H1 (cell line): ENCODE data around the gene ACSL3. TPM values are rescaled to one million over a fixed set of nuclear protein-coding genes. Genes with fewer than 3 reads are reported as not detected.

ENCODE experiments used
- ATF3 ChIP-seq: IDR thresholded peaks from 2 replicates; pipeline ENCODE4 v1.6.1; 2011; ENCODE audit warnings: low read depth, mild to moderate bottlenecking, low read length; ENCODE audit not compliant: insufficient read depth
- BRCA1 ChIP-seq: IDR thresholded peaks from 2 replicates; pipeline ENCODE4 v1.6.1; 2012; ENCODE audit warnings: low read depth, low read length, improper control_type of control experiment
- CBX5 ChIP-seq: fragments of 300-800, 300-1000 bp; sonication (generic); IDR thresholded peaks from 2 replicates; pipeline ENCODE4 v1.7.1; 2016; ENCODE audit warnings: antibody characterized with exemption, low read length, low read depth
- EP300 ChIP-seq, 2 experiments: IDR thresholded peaks; 1 replicate in 1 of 2; 2 replicates in 1 of 2; pipeline ENCODE4 v1.6.1; 2011 to 2012; ENCODE audit warnings: low read depth in 2 of 2, low read length in 2 of 2, mild to moderate bottlenecking in 2 of 2, borderline replicate concordance in 1 of 2, inconsistent platforms in 1 of 2, moderate library complexity in 1 of 2
- HDAC2 ChIP-seq, 2 experiments: fragments of 300-600 bp in 1 of 2; sonication (generic) in 1 of 2; IDR thresholded peaks; 2 replicates each; pipeline ENCODE4 v1.6.1; 2011 to 2012; ENCODE audit warnings: low read depth in 2 of 2, low read length in 2 of 2, mild to moderate bottlenecking in 2 of 2, moderate library complexity in 2 of 2, borderline replicate concordance in 1 of 2, inconsistent platforms in 1 of 2
- HDAC6 ChIP-seq: IDR thresholded peaks from one replicate; pipeline ENCODE4 v1.7.1; 2012; ENCODE audit warnings: low read depth, mild to moderate bottlenecking, inconsistent platforms, low read length, moderate library complexity
- JUN ChIP-seq: IDR thresholded peaks from 2 replicates; pipeline ENCODE4 v1.6.1; 2011; ENCODE audit warnings: low read depth, mild to moderate bottlenecking, improper control_type of control experiment, low read length
- KDM4A ChIP-seq: IDR thresholded peaks from one replicate; pipeline ENCODE4 v1.7.1; 2012; ENCODE audit warnings: low read depth, mild to moderate bottlenecking, moderate library complexity, low read length, inconsistent platforms; ENCODE audit not compliant: severe bottlenecking
- PHF8 ChIP-seq: fragments of 200-600 bp; sonication (generic); conservative IDR thresholded peaks from 2 replicates; pipeline ENCODE4 v1.7.1; 2012; ENCODE audit warnings: low read depth, mild to moderate bottlenecking, inconsistent platforms, low read length, moderate library complexity
- SIN3A ChIP-seq, 2 experiments: IDR thresholded peaks in 1 of 2; conservative IDR thresholded peaks in 1 of 2; 2 replicates each; pipeline ENCODE4 v1.6.1; 2011 to 2012; ENCODE audit warnings: low read length in 2 of 2, improper control_type of control experiment in 1 of 2, low read depth in 1 of 2, mild to moderate bottlenecking in 1 of 2
- TAF7 ChIP-seq: optimal IDR thresholded peaks from 2 replicates; pipeline ENCODE3; 2011; ENCODE audit warnings: low read depth, mild to moderate bottlenecking, inconsistent platforms, low read length, moderate library complexity, borderline replicate concordance
- TEAD4 ChIP-seq: IDR thresholded peaks from 2 replicates; pipeline ENCODE4 v1.6.1; 2012; ENCODE audit warnings: low read depth, low read length, inconsistent platforms, mixed read lengths
- polyA plus RNA-seq, 7 experiments: library from polyadenylated mRNA; depleted of rRNA in 3 of 7; stranded (reverse) in 5 of 7; unstranded in 2 of 7; fragments of >200 nt in 5 of 7; fragments of 200-250 nt in 2 of 7; gene quantifications; 1 replicate in 5 of 7; 2 replicates in 1 of 7; 4 replicates in 1 of 7; pipeline versions ENCODE4 v1.2.1 to v1.2.3, GENCODE V29; 2011 to 2013; ENCODE audit warnings: missing spikeins in 2 of 7, mixed read lengths in 2 of 7
- total RNA-seq: library from RNA; stranded (reverse); fragmentation: NEBNext Ultra II Directional; extraction: Animal tissue kit (Norgen Biotek cat#: 25700); gene quantifications from 2 replicates; pipeline ENCODE4 v1.2.1, GENCODE V29; 2021

The ACSL3 gene
- total and polyA plus RNA-seq, 2 of the 8 experiments (the other 6 are each of a cell fraction or from before 2014, with no cell fraction given), result 37.5 to 98.1 TPM

GRCh38 chr2:222864296-222864695 is 3.5 kb downstream of the ACSL3 start (continued):
- no peak for TF ChIP-seq EP300 (IDR thresholded peaks at IDR 0.05; ENCODE audit: borderline replicate concordance in 1 of 2, low read depth in 2 of 2, low read length in 2 of 2)
- TF ChIP-seq HDAC6, result no peak
- TF ChIP-seq ATF3, result 0 out of 2 replicates have a peak, but pooled peaks have one; percentile 30
- TF ChIP-seq KDM4A, result no peak
- TF ChIP-seq CBX5, result no peak
- TF ChIP-seq HDAC2 (IDR thresholded peaks at IDR 0.05; ENCODE audit: borderline replicate concordance in 1 of 2, low read depth in 2 of 2, low read length in 2 of 2), result no peak
- no peak for TF ChIP-seq SIN3A (conservative IDR thresholded peaks at IDR 0.05 in 1 of 2, IDR thresholded peaks at IDR 0.05 in 1 of 2; ENCODE audit: low read depth in 1 of 2, low read length in 2 of 2)
- peak; percentile 81 for TF ChIP-seq JUN
- no peak for TF ChIP-seq TAF7
- TF ChIP-seq PHF8, result no peak
- no peak for TF ChIP-seq BRCA1
- TF ChIP-seq TEAD4, result peak; percentile 55; the same call in 1 of the 2 replicates
